NCI-H524 treated with DMSO at 0.1 percent for 48 hours (cell line): ENCODE measurements around the gene TRIM75.
"Not testable (repeated sequence)": the region's sequence is repeated elsewhere in the genome, so short reads cannot be mapped to it uniquely, and the experiment has no call there.

ENCODE experiments used
- DNase-seq: peaks from one replicate; lab custom pipeline; 2025; lab: John Stamatoyannopoulos, UW

TRIM75 gene

GRCh38 chr4:165077034-165077578, 23.4 kb downstream of the TRIM75 start:
- no peak for DNase-seq

GRCh38 chr4:165079476-165079875, 25.8 kb downstream of the TRIM75 start:
- no peak for DNase-seq

- DNase-seq: not testable (repeated sequence)
Observed at GRCh38 chr4:165084787-165085186, 31.1 kb downstream of the TRIM75 start.

- DNase-seq: no peak
Observed at GRCh38 chr4:165085946-165086345, 32.3 kb downstream of the TRIM75 start.

GRCh38 chr4:165088366-165088765, 34.7 kb downstream of the TRIM75 start:
- no peak for DNase-seq

- not testable (repeated sequence) for DNase-seq
Observed at GRCh38 chr4:165092187-165092586, 38.5 kb downstream of the TRIM75 start.

- no peak for DNase-seq
Observed at GRCh38 chr4:165094873-165095272, 41.2 kb downstream of the TRIM75 start.

- no peak for DNase-seq
Observed at GRCh38 chr4:165095291-165095690, 41.6 kb downstream of the TRIM75 start.

GRCh38 chr4:165096776-165097175, 43.1 kb downstream of the TRIM75 start:
- no peak for DNase-seq

- DNase-seq: no peak
Observed at GRCh38 chr4:165101641-165102040, 48.0 kb downstream of the TRIM75 start.

- DNase-seq: no peak
Observed at GRCh38 chr4:165106518-165106917, 52.9 kb downstream of the TRIM75 start.
